ENCODE results near the gene IDE.

DNA sequence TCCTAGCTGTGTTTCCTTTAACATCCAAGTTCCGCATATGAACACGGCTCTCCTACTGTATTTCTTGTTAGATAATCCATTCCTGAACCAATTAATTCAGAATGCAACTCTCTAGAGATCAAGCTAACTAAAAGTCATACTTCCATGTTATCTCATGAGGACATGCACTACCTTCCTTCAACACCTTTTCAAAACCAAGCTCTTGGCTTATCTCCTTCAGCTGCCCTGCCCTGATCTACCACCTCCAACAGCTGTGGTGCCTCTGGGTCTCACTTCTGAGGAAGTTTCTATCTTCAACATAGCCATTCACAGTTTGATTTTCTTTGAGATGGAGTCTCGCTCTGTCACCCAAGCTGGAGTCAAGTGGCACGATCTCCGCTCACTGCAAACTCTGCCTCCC, 109.5 kb downstream of the IDE start:
- TF ChIP-seq, protein P1, sequence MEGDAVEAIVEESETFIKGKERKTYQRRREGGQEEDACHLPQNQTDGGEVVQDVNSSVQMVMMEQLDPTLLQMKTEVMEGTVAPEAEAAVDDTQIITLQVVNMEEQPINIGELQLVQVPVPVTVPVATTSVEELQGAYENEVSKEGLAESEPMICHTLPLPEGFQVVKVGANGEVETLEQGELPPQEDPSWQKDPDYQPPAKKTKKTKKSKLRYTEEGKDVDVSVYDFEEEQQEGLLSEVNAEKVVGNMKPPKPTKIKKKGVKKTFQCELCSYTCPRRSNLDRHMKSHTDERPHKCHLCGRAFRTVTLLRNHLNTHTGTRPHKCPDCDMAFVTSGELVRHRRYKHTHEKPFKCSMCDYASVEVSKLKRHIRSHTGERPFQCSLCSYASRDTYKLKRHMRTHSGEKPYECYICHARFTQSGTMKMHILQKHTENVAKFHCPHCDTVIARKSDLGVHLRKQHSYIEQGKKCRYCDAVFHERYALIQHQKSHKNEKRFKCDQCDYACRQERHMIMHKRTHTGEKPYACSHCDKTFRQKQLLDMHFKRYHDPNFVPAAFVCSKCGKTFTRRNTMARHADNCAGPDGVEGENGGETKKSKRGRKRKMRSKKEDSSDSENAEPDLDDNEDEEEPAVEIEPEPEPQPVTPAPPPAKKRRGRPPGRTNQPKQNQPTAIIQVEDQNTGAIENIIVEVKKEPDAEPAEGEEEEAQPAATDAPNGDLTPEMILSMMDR (IDR thresholded peaks at IDR 0.05), result no peak
- TF ChIP-seq POLR2A (IDR thresholded peaks at IDR 0.05), result no peak
